ENCODE measurements around the gene LTBP4. TPM values are rescaled to one million over a fixed set of nuclear protein-coding genes. Genes with fewer than 3 reads are reported as not detected.
A peak's percentile ranks its signal among the peaks of the same experiment; 100 is the strongest.

Gene LTBP4
- total and polyA plus RNA-seq, 7 experiments from 2014 or later = 21.8 to 116 (median 106) TPM

DNA sequence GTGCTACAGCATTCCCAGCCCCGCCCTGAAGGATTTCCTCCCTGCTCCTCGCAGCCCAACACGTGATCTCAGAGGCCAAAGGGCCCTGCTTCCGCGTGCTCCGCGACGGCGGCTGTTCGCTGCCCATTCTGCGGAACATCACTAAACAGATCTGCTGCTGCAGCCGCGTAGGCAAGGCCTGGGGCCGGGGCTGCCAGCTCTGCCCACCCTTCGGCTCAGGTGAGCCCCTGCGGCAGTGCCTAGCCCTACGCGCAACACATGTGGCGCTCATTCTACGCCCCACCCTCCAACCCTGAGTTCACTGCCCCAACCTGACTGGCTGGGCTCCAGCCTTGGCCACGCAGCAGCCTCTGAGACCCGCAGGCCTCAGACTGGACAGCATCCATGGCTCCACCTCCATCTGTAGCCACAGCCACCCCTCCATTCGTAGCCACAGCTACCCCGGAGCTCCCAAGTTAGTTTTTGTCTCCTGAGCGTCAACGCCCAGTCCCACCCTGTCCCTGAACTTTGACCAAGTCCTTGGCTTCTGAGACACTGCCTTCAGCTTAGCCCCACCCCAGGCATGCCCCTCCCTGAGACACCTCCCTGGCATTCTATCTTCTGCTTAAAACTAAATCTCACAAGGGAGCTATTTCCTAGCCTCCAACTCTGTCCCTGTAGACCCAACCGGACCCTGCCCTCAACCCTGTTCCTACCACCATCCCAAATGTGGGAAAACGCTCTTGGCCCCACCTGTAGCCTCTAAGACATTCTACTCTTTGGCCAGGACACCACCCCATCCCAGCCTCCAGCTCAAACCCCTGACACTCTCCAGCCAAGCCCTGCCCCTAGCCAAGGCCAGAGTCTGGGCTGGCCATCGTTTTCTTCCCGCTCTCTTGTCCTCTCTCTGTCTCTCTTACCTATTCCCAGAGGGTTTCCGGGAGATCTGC lies 6.4 kb downstream of the LTBP4 start:
- no peak overlapping the region for H3K27ac ChIP-seq (ENCODE audit: low read depth, low read length)
- H3K4me1 ChIP-seq (ENCODE audit: control insufficient read depth in 2 of 2, insufficient read depth in 2 of 2, low read length in 2 of 2) = peaks cover 44 to 49% of the 10 kb centered on the region in 2 donors
- DNase-seq (no peak), ATAC-seq (no peak)
- POLR2A ChIA-PET = interaction anchor here (0.6 to 1.4 kb wide), 5 partner anchors 26 to 1495 kb away, joined by 3 read pairs; partner anchors contain the start of gene BLVRB
- intact Hi-C loops (cut with micrococcal nuclease) = loop anchor here in 1 of 2 donors (10.0 kb wide), 2 partner anchors 463 to 947 kb away; no protein-coding TSS in a partner anchor
- CTCF ChIA-PET = interaction anchor here (0.6 to 1.0 kb wide), 2 partner anchors 8 to 26 kb away, joined by 3 read pairs; no protein-coding TSS in a partner anchor
- H3K36me3 ChIP-seq (ENCODE audit: control insufficient read depth in 2 of 3, insufficient read depth in 3 of 3, low read length in 3 of 3) = no peaks in the 10 kb centered on the region
- no peaks in the 10 kb centered on the region for H3K36me3 Mint-ChIP-seq
- peaks cover 0 to 2% (median 0%) of the 10 kb centered on the region in 11 donors for H3K9me3 Mint-ChIP-seq
- H3K4me3 ChIP-seq (ENCODE audit: low read length) = no peak overlapping the region
- H3K9me3 ChIP-seq (ENCODE audit: control insufficient read depth in 2 of 3, low read length in 3 of 3) = no peaks in the 10 kb centered on the region
- H3K27me3 Mint-ChIP-seq = peaks cover 0 to 16% (median 5%) of the 10 kb centered on the region in 5 donors
- H3K4me1 Mint-ChIP-seq = peaks cover 25 to 85% (median 74%) of the 10 kb centered on the region in 7 donors
- no peaks in the 10 kb centered on the region for H3K27me3 ChIP-seq (ENCODE audit: control insufficient read depth in 2 of 2, insufficient read depth in 2 of 2, low read length in 2 of 2)
- peak overlapping the region; percentile 35 to 98 (median 78) for H3K4me3 Mint-ChIP-seq
- peak overlapping the region in 8 of 9 donors; percentile 40 to 92 (median 80) for H3K27ac Mint-ChIP-seq

DNA sequence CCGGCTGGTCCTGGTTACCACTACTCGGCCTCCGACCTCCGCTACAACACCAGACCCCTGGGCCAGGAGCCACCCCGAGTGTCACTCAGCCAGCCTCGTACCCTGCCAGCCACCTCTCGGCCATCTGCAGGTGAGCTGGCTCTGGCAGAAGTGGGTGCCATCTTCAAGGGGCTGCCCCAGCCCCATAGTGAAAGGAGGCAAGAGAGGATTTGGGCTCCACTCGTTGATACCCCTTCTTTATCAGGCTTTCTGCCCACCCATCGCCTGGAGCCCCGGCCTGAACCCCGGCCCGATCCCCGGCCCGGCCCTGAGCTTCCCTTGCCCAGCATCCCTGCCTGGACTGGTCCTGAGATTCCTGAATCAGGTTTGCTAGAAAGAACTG lies 7.1 kb downstream of the LTBP4 start:
- intact Hi-C loops (cut with micrococcal nuclease) = loop anchor here in 1 of 2 donors (10.0 kb wide), 2 partner anchors 463 to 947 kb away; no protein-coding TSS in a partner anchor
- no peak overlapping the region for H3K27ac ChIP-seq (ENCODE audit: low read depth, low read length)
- CTCF ChIA-PET = interaction anchor here (0.6 to 1.0 kb wide), 2 partner anchors 9 to 26 kb away, joined by 3 read pairs; no protein-coding TSS in a partner anchor
- POLR2A ChIA-PET = interaction anchor here (0.6 to 1.4 kb wide), 4 partner anchors 25 to 1468 kb away, joined by 3 read pairs; no protein-coding TSS in a partner anchor
- H3K36me3 ChIP-seq (ENCODE audit: control insufficient read depth in 2 of 3, insufficient read depth in 3 of 3, low read length in 3 of 3) = no peaks in the 10 kb centered on the region
- peaks cover 0 to 2% (median 0%) of the 10 kb centered on the region in 11 donors for H3K9me3 Mint-ChIP-seq
- no peak for DNase-seq
- no peak for ATAC-seq
- H3K4me1 ChIP-seq (ENCODE audit: control insufficient read depth in 2 of 2, insufficient read depth in 2 of 2, low read length in 2 of 2) = peaks cover 38 to 53% of the 10 kb centered on the region in 2 donors
- no peaks in the 10 kb centered on the region for H3K36me3 Mint-ChIP-seq
- no peak overlapping the region for H3K4me3 ChIP-seq (ENCODE audit: low read length)
- H3K9me3 ChIP-seq (ENCODE audit: control insufficient read depth in 2 of 3, low read length in 3 of 3) = no peaks in the 10 kb centered on the region
- H3K4me3 Mint-ChIP-seq = peak overlapping the region in 7 of 10 donors; percentile 35 to 98 (median 84)
- H3K4me1 Mint-ChIP-seq = peaks cover 25 to 82% (median 72%) of the 10 kb centered on the region in 7 donors
- H3K27me3 Mint-ChIP-seq = peaks cover 0 to 12% (median 0%) of the 10 kb centered on the region in 5 donors
- peak overlapping the region in 6 of 9 donors; percentile 41 to 92 (median 80) for H3K27ac Mint-ChIP-seq
- H3K27me3 ChIP-seq (ENCODE audit: control insufficient read depth in 2 of 2, insufficient read depth in 2 of 2, low read length in 2 of 2) = no peaks in the 10 kb centered on the region

DNA sequence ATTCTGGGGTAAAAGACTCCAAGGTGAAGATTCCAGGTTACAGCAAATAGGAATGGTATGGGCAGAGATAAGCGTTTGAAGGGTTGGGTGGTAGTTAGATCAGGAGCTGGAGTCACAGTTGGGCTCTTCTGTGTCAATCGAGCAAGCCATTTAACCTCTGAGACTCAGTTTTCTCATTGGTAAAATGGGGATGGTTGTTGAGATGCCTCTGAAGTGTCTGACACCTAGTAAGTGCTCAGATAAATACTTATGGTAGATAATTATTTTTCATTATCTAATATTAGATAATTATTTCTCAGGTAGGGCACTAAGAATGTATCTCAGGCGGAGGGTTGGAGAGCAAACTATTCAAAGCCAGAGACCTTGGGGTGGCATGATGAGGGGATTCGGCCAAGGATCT lies 7.8 kb downstream of the LTBP4 start:
- Histone ChIP-seq H3K9me3 (ENCODE audit: control insufficient read depth in 2 of 3, low read length in 3 of 3) (no peaks in the 10 kb centered on the region), H3K27ac (ENCODE audit: low read depth, low read length) (peak overlapping the region; percentile 74), H3K27me3 (ENCODE audit: control insufficient read depth in 2 of 2, insufficient read depth in 2 of 2, low read length in 2 of 2) (no peaks in the 10 kb centered on the region), H3K36me3 (ENCODE audit: control insufficient read depth in 2 of 3, insufficient read depth in 3 of 3, low read length in 3 of 3) (no peaks in the 10 kb centered on the region), H3K4me3 (ENCODE audit: low read length) (peak overlapping the region; percentile 63), H3K4me1 (ENCODE audit: control insufficient read depth in 2 of 2, insufficient read depth in 2 of 2, low read length in 2 of 2) (peaks cover 40 to 50% of the 10 kb centered on the region in 2 donors)
- ChIA-PET CTCF (interaction anchor here (1.0 kb wide), 1 partner anchor 25 kb away, joined by 3 read pairs; no protein-coding TSS in a partner anchor), POLR2A (interaction anchor here (0.7 to 1.8 kb wide), 5 partner anchors 24 to 1939 kb away, joined by 3 to 19 read pairs (median 3); no protein-coding TSS in a partner anchor)
- no peaks in the 10 kb centered on the region for H3K36me3 Mint-ChIP-seq
- H3K4me1 Mint-ChIP-seq = peaks cover 22 to 82% (median 68%) of the 10 kb centered on the region in 7 donors
- no peak for ATAC-seq
- DNase-seq = no peak
- H3K27ac Mint-ChIP-seq = peak overlapping the region; percentile 73 to 100 (median 92)
- peaks cover 0 to 11% (median 0%) of the 10 kb centered on the region in 5 donors for H3K27me3 Mint-ChIP-seq
- peaks cover 0 to 4% (median 0%) of the 10 kb centered on the region in 11 donors for H3K9me3 Mint-ChIP-seq
- peak overlapping the region; percentile 75 to 92 (median 86) for H3K4me3 Mint-ChIP-seq
- intact Hi-C loops (cut with micrococcal nuclease) = loop anchor here in 1 of 2 donors (10.0 kb wide), 2 partner anchors 464 to 946 kb away; no protein-coding TSS in a partner anchor

DNA sequence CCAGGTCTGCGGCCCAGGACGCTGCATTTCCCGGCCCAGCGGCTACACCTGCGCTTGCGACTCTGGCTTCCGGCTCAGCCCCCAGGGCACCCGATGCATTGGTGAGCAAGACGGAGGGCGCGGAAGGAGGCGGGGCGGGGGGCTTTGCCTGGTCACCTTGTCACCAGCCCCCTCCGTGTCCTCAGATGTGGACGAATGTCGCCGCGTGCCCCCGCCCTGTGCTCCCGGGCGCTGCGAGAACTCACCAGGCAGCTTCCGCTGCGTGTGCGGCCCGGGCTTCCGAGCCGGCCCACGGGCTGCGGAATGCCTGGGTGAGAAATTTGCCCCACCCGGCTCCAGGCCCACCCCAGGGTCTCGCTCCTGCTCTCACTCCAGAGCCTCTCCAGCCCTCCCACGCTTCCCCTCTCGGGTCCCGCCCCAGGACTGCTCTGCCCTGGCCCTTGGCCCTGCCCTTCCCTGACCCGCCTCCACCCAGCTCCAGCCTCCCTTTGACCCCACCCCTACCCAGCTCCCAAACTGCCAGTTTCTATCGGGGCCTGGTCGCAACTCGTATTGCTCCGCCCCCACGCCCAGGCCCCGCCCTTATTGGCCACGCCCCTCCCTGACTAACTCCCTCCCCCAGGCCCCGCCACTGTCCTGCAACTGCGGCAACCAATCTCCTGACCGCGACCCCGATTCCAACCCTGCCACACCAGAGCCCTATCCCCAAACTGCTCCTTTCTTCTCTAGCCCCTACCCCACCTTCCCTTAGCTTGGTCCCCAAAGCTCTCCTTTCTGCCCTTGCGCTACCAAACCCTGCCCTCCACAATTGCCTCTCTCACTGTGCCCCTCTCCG lies 8.6 kb downstream of the LTBP4 start:
- CTCF ChIA-PET = interaction anchor here (0.6 to 1.2 kb wide), 6 partner anchors 9 to 305 kb away, joined by 3 to 6 read pairs (median 4); no protein-coding TSS in a partner anchor
- Mint-ChIP-seq H3K4me3 (peak overlapping the region; percentile 75 to 92 (median 86)), H3K27me3 (peaks cover 0 to 8% (median 0%) of the 10 kb centered on the region in 5 donors), H3K27ac (peak overlapping the region; percentile 89 to 100 (median 92)), H3K9me3 (peaks cover 0 to 4% (median 0%) of the 10 kb centered on the region in 11 donors), H3K4me1 (peaks cover 20 to 78% (median 63%) of the 10 kb centered on the region in 7 donors), H3K36me3 (no peaks in the 10 kb centered on the region)
- H3K27ac ChIP-seq (ENCODE audit: low read depth, low read length) = peak overlapping the region; percentile 74
- H3K9me3 ChIP-seq (ENCODE audit: control insufficient read depth in 2 of 3, low read length in 3 of 3) = no peaks in the 10 kb centered on the region
- no peaks in the 10 kb centered on the region for H3K36me3 ChIP-seq (ENCODE audit: control insufficient read depth in 2 of 3, insufficient read depth in 3 of 3, low read length in 3 of 3)
- H3K27me3 ChIP-seq (ENCODE audit: control insufficient read depth in 2 of 2, insufficient read depth in 2 of 2, low read length in 2 of 2) = no peaks in the 10 kb centered on the region
- DNase-seq (peak; percentile 67 to 96 (median 78)), ATAC-seq (peak; percentile 64)
- peak overlapping the region; percentile 63 for H3K4me3 ChIP-seq (ENCODE audit: low read length)
- POLR2A ChIA-PET = interaction anchor here (0.6 to 1.8 kb wide), 13 partner anchors 11 to 1940 kb away, joined by 3 to 19 read pairs (median 3); partner anchors contain the start of genes EGLN2, RPS16 and SERTAD1
- intact Hi-C loops (cut with micrococcal nuclease) = loop anchor here (1.0 to 10.0 kb wide), 10 partner anchors 142 to 1069 kb away; partner anchors contain the start of genes BLVRB (in 1 of the 2), C19orf47 (in 1 of the 2), EGLN2 (in 1 of the 2) and EID2 (in 1 of the 2)
- peaks cover 35 to 45% of the 10 kb centered on the region in 2 donors for H3K4me1 ChIP-seq (ENCODE audit: control insufficient read depth in 2 of 2, insufficient read depth in 2 of 2, low read length in 2 of 2)

DNA sequence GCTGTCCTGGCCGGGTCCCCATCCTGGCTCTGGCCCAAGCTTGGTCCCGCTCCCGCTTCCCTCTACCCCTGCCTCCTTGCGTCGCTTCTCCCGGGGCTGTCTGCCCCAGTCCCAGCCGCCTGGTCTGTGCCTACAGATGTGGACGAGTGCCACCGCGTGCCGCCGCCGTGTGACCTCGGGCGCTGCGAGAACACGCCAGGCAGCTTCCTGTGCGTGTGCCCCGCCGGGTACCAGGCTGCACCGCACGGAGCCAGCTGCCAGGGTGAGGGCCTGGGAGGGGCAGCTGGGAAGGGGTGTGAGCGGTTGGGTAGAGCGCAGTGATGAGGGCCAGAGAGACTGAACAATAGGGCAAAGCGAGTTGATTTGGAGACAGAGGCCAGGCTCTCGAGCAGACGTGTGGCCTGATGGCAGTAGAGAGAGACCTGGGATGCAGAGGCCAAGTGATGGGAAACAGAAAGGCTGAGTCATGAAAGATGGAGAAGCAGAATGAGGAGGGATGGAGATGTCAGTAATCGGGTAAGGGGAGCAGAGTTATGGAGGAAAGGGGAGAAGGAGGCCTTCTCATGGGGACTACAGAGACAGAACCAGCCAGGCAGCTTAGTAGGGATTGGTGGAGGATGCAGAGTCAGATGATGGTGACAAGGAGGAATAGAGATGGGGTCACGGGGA lies 9.4 kb downstream of the LTBP4 start:
- no peaks in the 10 kb centered on the region for H3K9me3 ChIP-seq (ENCODE audit: control insufficient read depth in 2 of 3, low read length in 3 of 3)
- H3K36me3 ChIP-seq (ENCODE audit: control insufficient read depth in 2 of 3, insufficient read depth in 3 of 3, low read length in 3 of 3) = no peaks in the 10 kb centered on the region
- peaks cover 0 to 8% (median 0%) of the 10 kb centered on the region in 5 donors for H3K27me3 Mint-ChIP-seq
- H3K27ac ChIP-seq (ENCODE audit: low read depth, low read length) = peak overlapping the region; percentile 74
- ChIA-PET CTCF (interaction anchor here (0.6 to 1.2 kb wide), 5 partner anchors 10 to 305 kb away, joined by 3 to 6 read pairs (median 4); no protein-coding TSS in a partner anchor), POLR2A (interaction anchor here (0.6 to 1.8 kb wide), 13 partner anchors 10 to 1174 kb away, joined by 3 to 19 read pairs (median 3); partner anchors contain the start of genes EGLN2, RPS16 and SERTAD1)
- H3K36me3 Mint-ChIP-seq = no peaks in the 10 kb centered on the region
- peaks cover 36 to 45% of the 10 kb centered on the region in 2 donors for H3K4me1 ChIP-seq (ENCODE audit: control insufficient read depth in 2 of 2, insufficient read depth in 2 of 2, low read length in 2 of 2)
- H3K4me3 Mint-ChIP-seq = peak overlapping the region; percentile 75 to 92 (median 86)
- no peaks in the 10 kb centered on the region for H3K27me3 ChIP-seq (ENCODE audit: control insufficient read depth in 2 of 2, insufficient read depth in 2 of 2, low read length in 2 of 2)
- DNase-seq = peak in 7 of 9 donors; percentile 72 to 80 (median 78)
- peak overlapping the region; percentile 89 to 100 (median 92) for H3K27ac Mint-ChIP-seq
- H3K9me3 Mint-ChIP-seq = peaks cover 0 to 4% (median 0%) of the 10 kb centered on the region in 11 donors
- peak overlapping the region; percentile 63 for H3K4me3 ChIP-seq (ENCODE audit: low read length)
- H3K4me1 Mint-ChIP-seq = peaks cover 28 to 79% (median 62%) of the 10 kb centered on the region in 7 donors
- intact Hi-C loops (cut with micrococcal nuclease) = loop anchor here (1.0 to 5.0 kb wide), 8 partner anchors 143 to 1070 kb away; partner anchors contain the start of genes BLVRB (in 1 of the 2), C19orf47 (in 1 of the 2), EGLN2 (in 1 of the 2) and EID2 (in 1 of the 2)
- ATAC-seq = peak; percentile 57
